GM12878 (cell line): Measurements from ENCODE around the gene ENGASE.

Experiments
- CHD1 ChIP-seq: IDR thresholded peaks from 2 replicates; pipeline ENCODE4 v1.6.1; 2012; ENCODE audit warnings: low read depth, low read length, improper control_type of control experiment
- HDAC2 ChIP-seq: fragments of 200-600 bp; sonication (generic); IDR thresholded peaks from 2 replicates; pipeline ENCODE4 v1.6.1; 2017
- MYC ChIP-seq: IDR thresholded peaks from 2 replicates; pipeline ENCODE4 v1.6.1; 2011; ENCODE audit warnings: mild to moderate bottlenecking, low read length, moderate library complexity, inconsistent platforms; ENCODE audit not compliant: insufficient read depth, insufficient replicate concordance, insufficient read length, severe bottlenecking
- SMC3 ChIP-seq: IDR thresholded peaks from 2 replicates; pipeline ENCODE4 v1.6.1; 2011; ENCODE audit warnings: low read length, improper control_type of control experiment, borderline replicate concordance
- TF ChIP-seq, protein P1 (sequence below), 3 experiments: IDR thresholded peaks in 2 of 3; conservative IDR thresholded peaks in 1 of 3; 2 replicates each; pipeline ENCODE4 v1.5.1; 2011; ENCODE audit warnings: low read depth in 3 of 3, low read length in 3 of 3, mild to moderate bottlenecking in 3 of 3, control low read depth in 2 of 3, moderate library complexity in 2 of 3, inconsistent platforms in 1 of 3, mixed read lengths in 1 of 3; ENCODE audit not compliant: control insufficient read depth in 2 of 3, insufficient read depth in 1 of 3; ENCODE audit errors: extremely low read depth in 1 of 3
- TF ChIP-seq, protein P2 (sequence below): fragments of 450-650 bp; IDR thresholded peaks from 2 replicates; pipeline ENCODE4 v1.6.1; 2017; ENCODE audit warnings: mild to moderate bottlenecking
- TF ChIP-seq, protein P3 (sequence below): IDR thresholded peaks from 2 replicates; pipeline ENCODE4 v1.6.1; 2012; ENCODE audit warnings: low read length, inconsistent platforms

DNA sequence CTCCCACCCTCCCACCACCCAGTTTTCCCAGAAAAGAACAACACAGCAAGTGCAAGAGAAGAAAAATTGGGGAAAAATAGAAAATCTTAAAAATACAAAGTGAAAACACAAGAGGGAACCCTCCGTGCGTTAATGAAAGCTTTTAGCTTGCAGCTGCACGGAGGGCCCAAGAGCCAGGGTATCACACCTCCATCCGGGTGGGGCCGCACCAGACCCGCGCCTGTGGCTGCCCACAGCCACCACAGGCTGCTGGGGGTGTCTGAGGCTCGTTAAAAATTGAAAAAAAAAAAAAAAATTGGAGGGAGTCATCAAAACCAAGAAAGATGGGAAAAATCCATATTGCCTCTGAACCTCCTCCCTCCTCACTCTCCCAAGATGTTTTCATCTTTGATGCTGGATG, 18.6 kb downstream of the ENGASE start:
- TF ChIP-seq, protein P1, sequence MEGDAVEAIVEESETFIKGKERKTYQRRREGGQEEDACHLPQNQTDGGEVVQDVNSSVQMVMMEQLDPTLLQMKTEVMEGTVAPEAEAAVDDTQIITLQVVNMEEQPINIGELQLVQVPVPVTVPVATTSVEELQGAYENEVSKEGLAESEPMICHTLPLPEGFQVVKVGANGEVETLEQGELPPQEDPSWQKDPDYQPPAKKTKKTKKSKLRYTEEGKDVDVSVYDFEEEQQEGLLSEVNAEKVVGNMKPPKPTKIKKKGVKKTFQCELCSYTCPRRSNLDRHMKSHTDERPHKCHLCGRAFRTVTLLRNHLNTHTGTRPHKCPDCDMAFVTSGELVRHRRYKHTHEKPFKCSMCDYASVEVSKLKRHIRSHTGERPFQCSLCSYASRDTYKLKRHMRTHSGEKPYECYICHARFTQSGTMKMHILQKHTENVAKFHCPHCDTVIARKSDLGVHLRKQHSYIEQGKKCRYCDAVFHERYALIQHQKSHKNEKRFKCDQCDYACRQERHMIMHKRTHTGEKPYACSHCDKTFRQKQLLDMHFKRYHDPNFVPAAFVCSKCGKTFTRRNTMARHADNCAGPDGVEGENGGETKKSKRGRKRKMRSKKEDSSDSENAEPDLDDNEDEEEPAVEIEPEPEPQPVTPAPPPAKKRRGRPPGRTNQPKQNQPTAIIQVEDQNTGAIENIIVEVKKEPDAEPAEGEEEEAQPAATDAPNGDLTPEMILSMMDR (IDR thresholded peaks at IDR 0.05 in 2 of 3, conservative IDR thresholded peaks at IDR 0.05 in 1 of 3; ENCODE audit: control insufficient read depth in 2 of 3, extremely low read depth in 1 of 3, insufficient read depth in 1 of 3, low read depth in 3 of 3, low read length in 3 of 3): no peak
- no peak for TF ChIP-seq CHD1
- TF ChIP-seq SMC3: no peak
- TF ChIP-seq HDAC2: no peak
- TF ChIP-seq, protein P2, sequence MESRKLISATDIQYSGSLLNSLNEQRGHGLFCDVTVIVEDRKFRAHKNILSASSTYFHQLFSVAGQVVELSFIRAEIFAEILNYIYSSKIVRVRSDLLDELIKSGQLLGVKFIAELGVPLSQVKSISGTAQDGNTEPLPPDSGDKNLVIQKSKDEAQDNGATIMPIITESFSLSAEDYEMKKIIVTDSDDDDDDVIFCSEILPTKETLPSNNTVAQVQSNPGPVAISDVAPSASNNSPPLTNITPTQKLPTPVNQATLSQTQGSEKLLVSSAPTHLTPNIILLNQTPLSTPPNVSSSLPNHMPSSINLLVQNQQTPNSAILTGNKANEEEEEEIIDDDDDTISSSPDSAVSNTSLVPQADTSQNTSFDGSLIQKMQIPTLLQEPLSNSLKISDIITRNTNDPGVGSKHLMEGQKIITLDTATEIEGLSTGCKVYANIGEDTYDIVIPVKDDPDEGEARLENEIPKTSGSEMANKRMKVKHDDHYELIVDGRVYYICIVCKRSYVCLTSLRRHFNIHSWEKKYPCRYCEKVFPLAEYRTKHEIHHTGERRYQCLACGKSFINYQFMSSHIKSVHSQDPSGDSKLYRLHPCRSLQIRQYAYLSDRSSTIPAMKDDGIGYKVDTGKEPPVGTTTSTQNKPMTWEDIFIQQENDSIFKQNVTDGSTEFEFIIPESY: no peak
- no peak for TF ChIP-seq MYC
- TF ChIP-seq, protein P3, sequence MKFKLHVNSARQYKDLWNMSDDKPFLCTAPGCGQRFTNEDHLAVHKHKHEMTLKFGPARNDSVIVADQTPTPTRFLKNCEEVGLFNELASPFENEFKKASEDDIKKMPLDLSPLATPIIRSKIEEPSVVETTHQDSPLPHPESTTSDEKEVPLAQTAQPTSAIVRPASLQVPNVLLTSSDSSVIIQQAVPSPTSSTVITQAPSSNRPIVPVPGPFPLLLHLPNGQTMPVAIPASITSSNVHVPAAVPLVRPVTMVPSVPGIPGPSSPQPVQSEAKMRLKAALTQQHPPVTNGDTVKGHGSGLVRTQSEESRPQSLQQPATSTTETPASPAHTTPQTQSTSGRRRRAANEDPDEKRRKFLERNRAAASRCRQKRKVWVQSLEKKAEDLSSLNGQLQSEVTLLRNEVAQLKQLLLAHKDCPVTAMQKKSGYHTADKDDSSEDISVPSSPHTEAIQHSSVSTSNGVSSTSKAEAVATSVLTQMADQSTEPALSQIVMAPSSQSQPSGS: no peak
